WTC11 (cell line): ENCODE results near the gene PCYOX1L.

Experiments
- ARID4B ChIP-seq: sonication (generic); formaldehyde crosslinking; IDR thresholded peaks from 2 replicates; pipeline ENCODE4 v1.8.0; 2023; ENCODE audit warnings: missing genetic modification reagents, mild to moderate bottlenecking, borderline replicate concordance
- CTCF ChIP-seq: fragments of 200-600 bp; IDR thresholded peaks from 2 replicates; pipeline ENCODE4 v1.8.0; 2022; ENCODE audit warnings: antibody characterized with exemption
- ELF4 ChIP-seq: sonication (generic); formaldehyde crosslinking; IDR thresholded peaks from 2 replicates; pipeline ENCODE4 v1.8.1; 2022; ENCODE audit warnings: low read depth, mild to moderate bottlenecking, moderate library complexity, missing genetic modification reagents
- FOXJ3 ChIP-seq: sonication (generic); formaldehyde crosslinking; IDR thresholded peaks from 2 replicates; pipeline ENCODE4 v1.9.0; 2021; ENCODE audit warnings: missing genetic modification reagents, mild to moderate bottlenecking, borderline replicate concordance
- HMGXB4 ChIP-seq: sonication (generic); formaldehyde crosslinking; IDR thresholded peaks from 2 replicates; pipeline ENCODE4 v1.8.1; 2023; ENCODE audit warnings: mild to moderate bottlenecking, moderate library complexity, missing genetic modification reagents
- MAX ChIP-seq: sonication (generic); formaldehyde crosslinking; IDR thresholded peaks from 2 replicates; pipeline ENCODE4 v1.8.0; 2022; ENCODE audit warnings: mild to moderate bottlenecking, missing genetic modification reagents
- PRDM15 ChIP-seq: sonication (generic); formaldehyde crosslinking; IDR thresholded peaks from 2 replicates; pipeline ENCODE4 v1.8.0; 2022; ENCODE audit warnings: missing genetic modification reagents
- SOX15 ChIP-seq: fragments of 250-450 bp; sonication (Bioruptor Pico); IDR thresholded peaks from 2 replicates; pipeline ENCODE4 v1.9.0; 2021; ENCODE audit warnings: mild to moderate bottlenecking
- ZBTB21 ChIP-seq: sonication (generic); formaldehyde crosslinking; IDR thresholded peaks from 2 replicates; pipeline ENCODE4 v1.8.1; 2023; ENCODE audit warnings: mild to moderate bottlenecking, missing genetic modification reagents, borderline replicate concordance

GRCh38 chr5:149387081-149387631 is 29.3 kb downstream of the PCYOX1L start:
- TF ChIP-seq CTCF (no peak), ELF4 (CRISPR knock-in tag) (no peak), ARID4B (CRISPR knock-in tag) (no peak), HMGXB4 (CRISPR knock-in tag) (no peak), SOX15 (CRISPR knock-in tag) (no peak), FOXJ3 (no peak), PRDM15 (CRISPR knock-in tag) (no peak), MAX (no peak), ZBTB21 (CRISPR knock-in tag) (no peak)
